ENCODE measurements around the gene RRP36. TPM values are rescaled to one million over a fixed set of nuclear protein-coding genes. Genes with fewer than 3 reads are reported as not detected.

Gene RRP36
- total RNA-seq, 2 experiments from 2014 or later = 54.0 to 55.6 TPM

- intact Hi-C loops (cut with micrococcal nuclease) = no loop called here
- peaks cover 51% of the 10 kb centered on the region for H3K4me1 Mint-ChIP-seq (ENCODE audit: low read depth)
Observed at GRCh38 chr6:43020847-43021246, 576 bp upstream of the RRP36 start.

GRCh38 chr6:43024436-43024835 is 3.0 kb downstream of the RRP36 start:
- Mint-ChIP-seq H3K36me3 (peaks cover 39% of the 10 kb centered on the region), H3K9me3 (no peaks in the 10 kb centered on the region), H3K27ac (peak overlapping the region; percentile 81), H3K27me3 (no peaks in the 10 kb centered on the region), H3K4me3 (peak overlapping the region; percentile 30), H3K4me1 (ENCODE audit: low read depth) (peaks cover 28% of the 10 kb centered on the region)
- CTCF ChIA-PET = interaction anchor here (1.9 kb wide), 1 partner anchor 119 kb away, joined by 7 read pairs; no protein-coding TSS in a partner anchor
- POLR2A ChIA-PET = interaction anchor here (1.2 to 1.4 kb wide), 3 partner anchors 10 to 12 kb away, joined by 3 to 4 read pairs (median 3); partner anchors contain the start of genes KLHDC3 and MEA1
- DNase-seq = peak; percentile 32
- intact Hi-C loops (cut with micrococcal nuclease) = no loop called here

More at GRCh38 chr6:43020847-43021246, 576 bp upstream of the RRP36 start:
- peak overlapping the region; percentile 31 for H3K27ac Mint-ChIP-seq
- DNase-seq = no peak
- ChIA-PET CTCF (interaction anchor here (0.5 to 2.6 kb wide), 6 partner anchors 35 to 153 kb away, joined by 3 to 11 read pairs (median 3); no protein-coding TSS in a partner anchor), POLR2A (interaction anchor here (0.7 to 1.6 kb wide), 3 partner anchors 32 to 91 kb away, joined by 3 to 8 read pairs (median 8); partner anchors contain the start of genes CNPY3, CUL7 and MRPL2)
- peak overlapping the region; percentile 77 for H3K4me3 Mint-ChIP-seq
- H3K36me3 Mint-ChIP-seq = peaks cover 31% of the 10 kb centered on the region
- no peaks in the 10 kb centered on the region for H3K27me3 Mint-ChIP-seq
- H3K9me3 Mint-ChIP-seq = no peaks in the 10 kb centered on the region

- no peak overlapping the region for H3K27ac Mint-ChIP-seq
Observed at GRCh38 chr6:43026365-43026764, 4.9 kb downstream of the RRP36 start.

GRCh38 chr6:43029120-43029519 is 7.7 kb downstream of the RRP36 start:
- no peak overlapping the region for H3K4me3 Mint-ChIP-seq
- CTCF ChIA-PET = interaction anchor here (1.3 kb wide), 1 partner anchor 200 kb away, joined by 3 read pairs; the partner anchor contains the start of gene DNPH1

More at GRCh38 chr6:43026365-43026764, 4.9 kb downstream of the RRP36 start:
- no peaks in the 10 kb centered on the region for H3K9me3 Mint-ChIP-seq
- DNase-seq = no peak
- H3K4me3 Mint-ChIP-seq = no peak overlapping the region
- ChIA-PET POLR2A (interaction anchor here (0.8 kb wide), 1 partner anchor 42 kb away, joined by 3 read pairs; the partner anchor contains the start of gene PPP2R5D), CTCF (interaction anchor here (1.1 kb wide), 1 partner anchor 117 kb away, joined by 3 read pairs; no protein-coding TSS in a partner anchor)
- no peaks in the 10 kb centered on the region for H3K27me3 Mint-ChIP-seq
- intact Hi-C loops (cut with micrococcal nuclease) = no loop called here
- peaks cover 19% of the 10 kb centered on the region for H3K4me1 Mint-ChIP-seq (ENCODE audit: low read depth)
- H3K36me3 Mint-ChIP-seq = peaks cover 46% of the 10 kb centered on the region

GRCh38 chr6:43032326-43032725 is 10.9 kb downstream of the RRP36 start:
- intact Hi-C loops (cut with micrococcal nuclease) = no loop called here
- no peak for DNase-seq
- H3K36me3 Mint-ChIP-seq = peaks cover 40% of the 10 kb centered on the region
- no peaks in the 10 kb centered on the region for H3K27me3 Mint-ChIP-seq
- CTCF ChIA-PET = interaction anchor here (1.0 kb wide), 1 partner anchor 21 kb away, joined by 3 read pairs; the partner anchor contains the start of gene CUL7
- H3K9me3 Mint-ChIP-seq = no peaks in the 10 kb centered on the region
- H3K4me3 Mint-ChIP-seq = no peak overlapping the region
- H3K27ac Mint-ChIP-seq = no peak overlapping the region
- POLR2A ChIA-PET = no interaction called here
- H3K4me1 Mint-ChIP-seq (ENCODE audit: low read depth) = no peaks in the 10 kb centered on the region

More at GRCh38 chr6:43029120-43029519, 7.7 kb downstream of the RRP36 start:
- Mint-ChIP-seq H3K9me3 (no peaks in the 10 kb centered on the region), H3K4me1 (ENCODE audit: low read depth) (peaks cover 8% of the 10 kb centered on the region), H3K27ac (no peak overlapping the region), H3K36me3 (peaks cover 56% of the 10 kb centered on the region), H3K27me3 (no peaks in the 10 kb centered on the region)
- POLR2A ChIA-PET = interaction anchor here (0.7 to 1.3 kb wide), 2 partner anchors 15 to 24 kb away, joined by 3 to 4 read pairs; partner anchors contain the start of genes CUL7, KLHDC3 and MEA1
- intact Hi-C loops (cut with micrococcal nuclease) = no loop called here
- DNase-seq = no peak

- Mint-ChIP-seq H3K27ac (peak overlapping the region; percentile 55), H3K9me3 (no peaks in the 10 kb centered on the region), H3K36me3 (peaks cover 39% of the 10 kb centered on the region), H3K27me3 (no peaks in the 10 kb centered on the region), H3K4me3 (no peak overlapping the region), H3K4me1 (ENCODE audit: low read depth) (no peaks in the 10 kb centered on the region)
- intact Hi-C loops (cut with micrococcal nuclease) = no loop called here
- no peak for DNase-seq
- POLR2A ChIA-PET = no interaction called here
- CTCF ChIA-PET = interaction anchor here (1.0 kb wide), 1 partner anchor 133 kb away, joined by 3 read pairs; no protein-coding TSS in a partner anchor
Observed at GRCh38 chr6:43033496-43034189, 12.2 kb downstream of the RRP36 start.

GRCh38 chr6:43034190-43034525 is 12.7 kb downstream of the RRP36 start:
- CTCF ChIA-PET = no interaction called here
- Mint-ChIP-seq H3K27me3 (no peaks in the 10 kb centered on the region), H3K4me1 (ENCODE audit: low read depth) (no peaks in the 10 kb centered on the region), H3K9me3 (no peaks in the 10 kb centered on the region), H3K4me3 (no peak overlapping the region), H3K27ac (peak overlapping the region; percentile 33), H3K36me3 (peaks cover 39% of the 10 kb centered on the region)
- intact Hi-C loops (cut with micrococcal nuclease) = no loop called here
- DNase-seq = no peak
- POLR2A ChIA-PET = no interaction called here

GRCh38 chr6:43035495-43036194 is 14.2 kb downstream of the RRP36 start:
- intact Hi-C loops (cut with micrococcal nuclease) = no loop called here
- no peak overlapping the region for H3K27ac Mint-ChIP-seq
- POLR2A ChIA-PET = interaction anchor here (0.6 to 1.4 kb wide), 3 partner anchors 11 to 106 kb away, joined by 3 read pairs; partner anchors contain the start of genes CNPY3 and CUL7
- DNase-seq = no peak
- CTCF ChIA-PET = no interaction called here
- no peak overlapping the region for H3K4me3 Mint-ChIP-seq
- H3K9me3 Mint-ChIP-seq = no peaks in the 10 kb centered on the region
- no peaks in the 10 kb centered on the region for H3K4me1 Mint-ChIP-seq (ENCODE audit: low read depth)
- peaks cover 31% of the 10 kb centered on the region for H3K36me3 Mint-ChIP-seq
- no peaks in the 10 kb centered on the region for H3K27me3 Mint-ChIP-seq

- ChIA-PET POLR2A (interaction anchor here (0.5 kb wide), 1 partner anchor 13 kb away, joined by 3 read pairs; no protein-coding TSS in a partner anchor), CTCF (no interaction called here)
- no peaks in the 10 kb centered on the region for H3K27me3 Mint-ChIP-seq
- no peak overlapping the region for H3K4me3 Mint-ChIP-seq
- H3K36me3 Mint-ChIP-seq = peaks cover 34% of the 10 kb centered on the region
- intact Hi-C loops (cut with micrococcal nuclease) = no loop called here
- DNase-seq = no peak
- H3K9me3 Mint-ChIP-seq = no peaks in the 10 kb centered on the region
- H3K4me1 Mint-ChIP-seq (ENCODE audit: low read depth) = no peaks in the 10 kb centered on the region
- H3K27ac Mint-ChIP-seq = no peak overlapping the region
Observed at GRCh38 chr6:43036712-43037111, 15.3 kb downstream of the RRP36 start.

GRCh38 chr6:43037197-43037596 is 15.8 kb downstream of the RRP36 start:
- ChIA-PET POLR2A (interaction anchor here (0.5 kb wide), 1 partner anchor 14 kb away, joined by 3 read pairs; no protein-coding TSS in a partner anchor), CTCF (no interaction called here)
- Mint-ChIP-seq H3K9me3 (no peaks in the 10 kb centered on the region), H3K4me1 (ENCODE audit: low read depth) (no peaks in the 10 kb centered on the region), H3K27ac (no peak overlapping the region), H3K4me3 (no peak overlapping the region), H3K27me3 (no peaks in the 10 kb centered on the region), H3K36me3 (peaks cover 32% of the 10 kb centered on the region)
- no peak for DNase-seq
- intact Hi-C loops (cut with micrococcal nuclease) = no loop called here

- ChIA-PET CTCF (interaction anchor here (0.8 kb wide), 1 partner anchor 92 kb away, joined by 3 read pairs; no protein-coding TSS in a partner anchor), POLR2A (no interaction called here)
- no peak overlapping the region for H3K4me3 Mint-ChIP-seq
- H3K36me3 Mint-ChIP-seq = peaks cover 35% of the 10 kb centered on the region
- no peak for DNase-seq
- H3K27ac Mint-ChIP-seq = no peak overlapping the region
- no peaks in the 10 kb centered on the region for H3K9me3 Mint-ChIP-seq
- H3K27me3 Mint-ChIP-seq = no peaks in the 10 kb centered on the region
- intact Hi-C loops (cut with micrococcal nuclease) = no loop called here
- H3K4me1 Mint-ChIP-seq (ENCODE audit: low read depth) = no peaks in the 10 kb centered on the region
Observed at GRCh38 chr6:43037706-43038105, 16.3 kb downstream of the RRP36 start.

- H3K4me3 Mint-ChIP-seq = no peak overlapping the region
- CTCF ChIA-PET = interaction anchor here (0.8 kb wide), 1 partner anchor 91 kb away, joined by 3 read pairs; no protein-coding TSS in a partner anchor
- no peak for DNase-seq
- H3K4me1 Mint-ChIP-seq (ENCODE audit: low read depth) = no peaks in the 10 kb centered on the region
- no peaks in the 10 kb centered on the region for H3K27me3 Mint-ChIP-seq
- H3K36me3 Mint-ChIP-seq = peaks cover 35% of the 10 kb centered on the region
- no peaks in the 10 kb centered on the region for H3K9me3 Mint-ChIP-seq
- intact Hi-C loops (cut with micrococcal nuclease) = no loop called here
- POLR2A ChIA-PET = no interaction called here
- H3K27ac Mint-ChIP-seq = no peak overlapping the region
Observed at GRCh38 chr6:43038727-43039126, 17.3 kb downstream of the RRP36 start.

Measured in activated CD4-positive, alpha-beta memory T cell treated with anti-CD3 and anti-CD28 coated beads for 36 hours (primary cell).